Myocyte (in vitro differentiated cells): ENCODE measurements around the gene SHCBP1. TPM values are rescaled to one million over a fixed set of nuclear protein-coding genes. Genes with fewer than 3 reads are reported as not detected.

ENCODE experiments used
- DNase-seq: peaks from one replicate; pipeline ENCODE4 v3.0.0-alpha.2; 2012; ENCODE audit warnings: low read depth
- total RNA-seq: library from RNA; depleted of rRNA; stranded (reverse); fragments of >200 nt; gene quantifications from 2 replicates; pipeline ENCODE4 v1.2.3, GENCODE V29; 2014

SHCBP1 gene
- total RNA-seq, 1 donor from 2014 or later, result 0.88 TPM

DNA sequence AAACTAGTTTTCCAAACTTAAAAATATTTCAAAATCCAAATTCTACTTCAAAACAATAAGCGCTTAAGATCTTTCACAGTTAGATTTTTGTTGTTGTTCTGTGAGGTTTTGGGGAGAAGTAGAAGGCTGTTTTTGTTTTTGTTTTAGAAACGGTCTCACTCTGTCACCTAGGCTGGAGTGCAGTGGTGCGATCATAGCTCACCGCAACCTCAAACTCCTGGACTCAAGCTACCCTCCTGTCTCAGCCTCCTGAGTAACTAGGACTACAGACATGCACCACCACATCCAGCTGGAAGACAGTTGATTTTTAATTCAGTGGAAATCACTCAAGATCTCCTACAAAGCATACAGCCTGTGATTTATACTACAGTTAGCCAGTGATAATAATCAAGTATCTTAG lies 2.7 kb downstream of the SHCBP1 start:
- no peak for DNase-seq

DNA sequence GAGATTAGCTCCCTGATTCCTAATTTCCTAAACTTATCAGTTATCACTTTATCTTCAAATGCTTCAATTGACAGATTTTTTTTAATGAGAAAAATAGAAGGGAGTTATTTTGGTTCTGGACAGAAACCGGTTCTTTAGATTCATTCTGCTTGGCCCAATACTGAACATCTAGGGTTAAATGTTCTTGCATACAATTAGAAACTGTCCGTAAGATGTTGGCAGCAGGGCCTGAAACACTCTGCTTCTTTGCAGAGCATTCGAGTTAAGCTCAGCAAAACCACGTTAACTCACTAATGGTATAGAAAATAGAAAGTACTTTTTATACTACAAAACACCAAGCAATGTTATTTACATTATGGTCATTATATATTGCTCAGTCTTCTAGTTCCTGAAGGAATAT lies 7.2 kb downstream of the SHCBP1 start:
- no peak for DNase-seq

DNA sequence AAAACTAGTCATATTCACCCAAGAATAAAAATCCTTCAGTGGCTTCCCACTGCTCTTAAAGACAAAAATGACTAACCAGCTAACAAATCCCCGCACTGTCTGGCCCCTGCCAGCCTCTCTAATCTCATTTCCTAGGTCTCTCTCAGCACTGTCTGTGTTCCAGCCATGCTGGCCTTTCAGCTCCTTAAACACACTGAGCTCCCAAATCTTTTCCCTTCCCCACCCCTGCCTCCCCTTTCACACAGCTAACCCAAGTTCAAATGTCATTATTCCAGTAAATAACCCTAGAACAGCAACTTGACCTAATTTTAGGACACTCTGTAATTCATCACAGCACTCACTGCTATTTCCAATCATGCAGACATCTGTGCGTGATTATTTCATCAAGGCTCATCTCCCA lies 7.8 kb downstream of the SHCBP1 start:
- no peak for DNase-seq

DNA sequence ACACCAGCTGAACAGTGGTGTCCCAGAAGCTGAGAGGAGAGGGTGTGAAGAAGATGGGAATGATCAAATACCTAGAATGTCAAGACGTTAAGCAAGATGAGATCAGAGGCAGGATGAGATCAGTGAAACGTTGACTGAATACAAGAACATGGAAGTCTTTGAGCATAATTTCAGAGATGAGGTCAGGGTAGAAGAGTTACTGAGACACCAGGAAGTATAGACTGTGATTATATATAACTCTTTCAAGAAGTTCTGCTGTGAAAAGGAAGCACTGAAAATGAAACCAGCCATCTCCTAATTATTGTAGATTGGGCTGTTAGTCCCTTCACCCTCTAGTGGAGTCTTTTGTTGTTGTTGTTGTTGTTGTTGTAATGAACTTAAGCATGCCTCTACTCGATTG lies 9.1 kb downstream of the SHCBP1 start:
- no peak for DNase-seq

DNA sequence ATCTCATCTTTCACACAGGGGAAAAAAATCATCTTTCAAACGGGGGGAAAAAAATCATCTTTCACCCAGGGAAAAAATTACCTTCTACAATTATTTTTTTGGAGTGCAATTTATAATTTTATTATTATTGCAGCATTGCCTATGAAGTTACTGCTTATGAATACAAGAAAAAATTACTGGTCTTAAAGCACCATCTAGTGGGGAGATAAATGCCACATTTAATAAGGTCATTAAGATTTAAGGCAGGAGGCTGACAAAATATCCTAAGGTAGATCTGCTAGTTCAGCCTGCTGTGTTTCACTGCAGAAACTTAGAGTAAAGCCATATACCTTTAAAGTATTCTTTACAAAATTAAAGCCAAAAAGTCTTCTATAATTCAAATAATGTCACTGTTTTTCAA lies 13.7 kb downstream of the SHCBP1 start:
- DNase-seq, result peak; percentile 75

DNA sequence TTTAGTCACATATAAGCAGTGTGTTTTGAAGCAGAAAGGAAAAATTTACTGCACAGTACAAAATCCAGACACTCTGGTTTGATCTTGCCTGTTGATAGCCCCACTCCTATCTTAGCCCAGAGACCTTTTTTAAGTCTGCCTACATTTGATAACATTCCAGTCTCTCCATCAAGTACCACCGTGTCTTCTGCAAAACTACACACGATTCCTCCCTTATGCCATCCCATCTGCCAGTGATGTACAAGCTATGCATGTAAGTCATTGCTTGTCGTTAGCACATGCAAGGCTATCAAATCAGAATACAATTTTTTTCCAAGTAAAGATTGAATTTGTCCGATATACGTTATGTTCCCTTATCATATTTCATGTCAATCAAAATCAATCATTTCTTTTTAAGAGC lies 14.9 kb downstream of the SHCBP1 start:
- DNase-seq, result no peak

DNA sequence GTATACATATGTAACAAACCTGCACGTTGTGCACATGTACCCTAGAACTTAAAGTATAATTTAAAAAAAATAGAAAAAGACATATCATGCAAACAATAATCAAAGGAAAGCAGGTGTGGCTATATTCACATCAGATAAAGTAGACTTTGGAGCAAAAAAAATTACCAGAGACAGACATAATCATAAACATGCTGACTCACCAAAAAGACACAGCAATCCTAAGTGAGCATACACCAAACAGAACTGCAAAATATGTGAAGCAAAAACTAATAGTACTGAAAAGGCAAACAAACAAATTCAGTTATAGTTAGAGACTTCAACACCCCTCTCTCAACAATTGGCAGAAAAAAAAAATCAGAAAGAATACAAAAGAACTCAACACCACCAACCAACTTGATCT lies 29.9 kb downstream of the SHCBP1 start:
- DNase-seq, result no peak

DNA sequence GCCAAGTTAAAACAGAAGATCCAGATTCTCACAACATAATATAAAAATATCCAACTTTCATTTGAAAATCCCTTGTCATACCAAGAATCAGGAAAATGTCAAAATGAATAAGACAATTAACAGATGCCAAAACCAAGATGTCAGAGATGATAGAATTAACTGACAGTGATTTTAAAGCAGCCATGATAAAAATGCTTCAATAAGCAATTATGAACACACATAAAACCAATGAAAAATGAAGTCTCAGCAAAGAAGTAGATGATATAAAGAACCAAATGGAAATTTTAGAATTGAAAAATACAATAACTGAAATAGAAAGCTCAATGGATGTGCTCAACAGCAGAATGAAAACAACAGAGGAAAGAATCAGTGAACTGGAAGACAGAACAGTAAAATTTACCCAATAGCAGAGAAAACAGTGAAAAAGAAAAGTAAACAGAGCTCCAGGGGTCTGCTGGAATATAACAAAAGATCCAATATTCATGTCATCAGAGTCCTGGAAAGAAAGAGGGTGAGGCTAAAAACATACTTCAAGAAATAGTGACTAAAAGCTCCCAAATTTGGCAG lies 35.1 kb downstream of the SHCBP1 start:
- no peak for DNase-seq

DNA sequence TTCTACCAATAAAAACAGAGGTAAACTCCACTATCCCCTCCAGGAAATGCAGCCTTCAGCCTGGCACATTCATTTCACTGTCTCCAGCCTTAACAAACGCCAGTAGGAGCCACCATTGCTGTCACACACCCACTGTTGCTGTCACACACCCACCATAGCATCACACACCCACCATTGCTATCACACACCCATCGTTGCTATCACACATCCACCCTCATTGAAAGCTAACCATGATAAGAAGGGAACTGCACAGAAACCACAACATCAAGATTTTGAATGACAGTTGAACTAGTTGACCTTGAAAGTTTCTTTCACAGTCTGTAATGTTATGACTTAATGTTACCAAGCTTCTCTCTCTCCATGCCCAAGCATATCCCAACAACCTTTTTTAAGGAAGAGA lies 38.1 kb downstream of the SHCBP1 start:
- no peak for DNase-seq

DNA sequence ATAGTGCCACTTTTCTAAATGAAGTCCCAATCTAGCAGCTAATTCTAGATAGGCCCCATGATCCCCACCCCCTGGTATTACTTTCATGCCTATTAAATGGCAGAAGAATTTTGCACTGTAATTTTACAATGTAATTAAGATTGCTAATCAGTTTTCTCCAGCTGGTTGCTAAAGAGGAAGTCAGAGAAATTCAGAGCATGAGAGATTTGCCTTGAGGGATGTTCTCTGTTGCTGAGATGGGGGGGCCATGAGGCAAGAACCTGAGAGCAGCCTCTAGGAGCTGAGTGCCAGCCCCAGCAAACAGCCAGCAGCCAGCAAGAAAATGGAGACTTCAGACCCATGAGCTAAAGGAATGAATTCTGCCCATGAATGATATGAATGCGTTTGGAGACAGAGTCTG lies 38.9 kb downstream of the SHCBP1 start:
- DNase-seq, result no peak

DNA sequence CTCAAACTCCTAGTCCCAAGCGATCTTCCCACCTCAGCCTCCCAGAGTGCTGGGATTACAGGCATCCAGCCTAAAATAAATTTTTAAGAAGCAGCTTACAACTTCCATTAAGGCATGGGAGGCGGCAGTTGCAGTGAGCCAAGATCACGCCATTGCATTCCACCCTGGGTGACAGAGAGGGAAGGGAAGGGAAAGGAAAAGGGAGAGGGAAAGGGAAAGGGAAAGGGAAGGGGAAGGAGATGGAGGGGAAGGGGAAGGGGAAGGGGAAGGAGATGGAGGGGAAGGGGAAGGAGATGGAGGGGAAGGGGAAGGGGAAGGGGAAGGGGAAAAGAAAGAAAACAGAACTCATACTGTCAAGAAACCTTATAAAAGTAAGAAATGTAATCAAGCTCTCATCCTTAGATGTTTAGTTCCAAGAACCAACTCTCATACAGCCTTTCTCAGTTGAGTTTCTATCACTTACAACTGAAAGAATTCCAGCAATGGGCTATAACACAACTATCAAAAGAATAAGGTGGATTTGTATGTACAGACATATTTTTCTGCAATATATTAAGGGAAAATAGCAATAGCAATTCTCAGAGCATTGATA lies 43.1 kb downstream of the SHCBP1 start:
- no peak for DNase-seq

DNA sequence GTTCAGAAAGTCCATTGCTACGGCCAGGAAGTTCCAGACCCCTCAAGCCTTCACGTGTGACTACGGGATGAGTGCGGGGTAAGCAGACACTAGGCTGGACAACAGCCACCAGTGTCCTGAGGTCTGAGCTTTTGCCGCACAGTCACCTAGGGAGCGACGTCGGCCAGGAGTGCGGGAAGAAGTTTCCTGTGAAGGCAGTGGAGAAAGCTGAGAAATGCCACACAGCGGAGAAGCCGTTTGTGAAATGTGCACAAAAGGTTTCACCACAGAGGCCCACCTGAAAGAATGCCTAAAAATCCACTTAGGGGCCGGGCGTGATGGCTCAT lies 47.4 kb downstream of the SHCBP1 start:
- no peak for DNase-seq

DNA sequence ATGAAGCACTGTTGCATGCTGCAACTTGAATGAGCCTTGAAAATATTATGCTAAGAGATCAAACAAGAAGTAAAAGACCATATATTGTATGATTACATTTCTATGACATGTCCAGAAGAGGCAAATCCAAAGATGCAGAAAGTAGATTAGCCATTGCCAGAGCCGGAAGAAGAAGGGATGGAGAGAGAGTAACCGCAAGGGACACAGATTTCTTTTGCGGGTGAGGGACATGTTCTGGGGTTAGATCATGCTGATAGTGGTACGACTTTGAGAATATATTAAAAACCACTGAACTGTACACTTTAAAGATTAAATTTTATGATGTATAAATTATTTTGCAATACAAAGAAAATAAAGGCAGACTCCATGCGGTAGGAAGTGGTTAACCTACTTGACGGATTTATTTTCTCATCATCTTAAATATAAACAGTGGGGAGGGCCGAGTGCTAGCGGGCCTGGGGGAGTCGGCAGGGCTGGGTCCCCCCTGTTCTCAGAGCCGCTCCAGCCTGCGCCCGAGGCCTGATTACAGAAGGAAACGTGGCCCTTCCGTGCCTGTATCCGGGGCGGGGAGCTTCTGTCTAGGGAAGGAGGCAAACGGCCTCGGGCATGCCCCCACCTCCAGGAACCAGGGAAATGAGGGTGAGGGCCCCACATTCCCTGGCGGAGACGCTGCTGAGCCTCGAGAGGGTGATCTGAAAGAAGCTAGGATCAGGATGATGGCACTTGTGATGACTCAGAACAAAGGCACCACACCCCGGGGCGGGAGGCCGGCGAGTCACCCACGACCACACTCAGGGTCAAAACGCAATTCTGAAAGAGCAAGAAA lies 48.0 kb downstream of the SHCBP1 start:
- DNase-seq, result peak; percentile 10

DNA sequence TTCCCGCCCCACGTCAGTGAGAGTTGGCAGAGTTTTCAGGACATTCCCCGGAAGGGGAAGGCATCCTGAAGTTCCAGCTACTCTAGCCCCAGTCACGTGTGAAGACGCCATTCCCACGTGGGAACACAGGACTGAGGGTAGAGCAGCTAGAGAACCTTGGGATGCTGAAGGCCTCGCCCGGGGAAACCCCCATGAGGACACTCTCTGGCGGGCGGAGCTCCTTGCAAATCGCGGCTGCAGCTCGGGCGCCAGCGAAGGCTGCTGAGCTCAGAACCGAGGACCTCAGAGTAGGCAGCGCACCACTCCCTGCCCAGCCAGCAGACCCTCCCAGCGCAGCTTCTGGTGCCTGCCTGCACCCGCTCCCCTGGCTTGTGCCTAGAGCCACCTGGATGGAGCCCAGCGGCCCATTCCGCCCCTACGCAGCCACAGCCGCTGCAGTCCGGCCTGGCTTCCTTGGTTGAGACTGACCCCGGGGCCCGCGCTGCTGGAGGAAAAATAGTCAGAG lies 51.9 kb downstream of the SHCBP1 start:
- DNase-seq, result no peak

DNA sequence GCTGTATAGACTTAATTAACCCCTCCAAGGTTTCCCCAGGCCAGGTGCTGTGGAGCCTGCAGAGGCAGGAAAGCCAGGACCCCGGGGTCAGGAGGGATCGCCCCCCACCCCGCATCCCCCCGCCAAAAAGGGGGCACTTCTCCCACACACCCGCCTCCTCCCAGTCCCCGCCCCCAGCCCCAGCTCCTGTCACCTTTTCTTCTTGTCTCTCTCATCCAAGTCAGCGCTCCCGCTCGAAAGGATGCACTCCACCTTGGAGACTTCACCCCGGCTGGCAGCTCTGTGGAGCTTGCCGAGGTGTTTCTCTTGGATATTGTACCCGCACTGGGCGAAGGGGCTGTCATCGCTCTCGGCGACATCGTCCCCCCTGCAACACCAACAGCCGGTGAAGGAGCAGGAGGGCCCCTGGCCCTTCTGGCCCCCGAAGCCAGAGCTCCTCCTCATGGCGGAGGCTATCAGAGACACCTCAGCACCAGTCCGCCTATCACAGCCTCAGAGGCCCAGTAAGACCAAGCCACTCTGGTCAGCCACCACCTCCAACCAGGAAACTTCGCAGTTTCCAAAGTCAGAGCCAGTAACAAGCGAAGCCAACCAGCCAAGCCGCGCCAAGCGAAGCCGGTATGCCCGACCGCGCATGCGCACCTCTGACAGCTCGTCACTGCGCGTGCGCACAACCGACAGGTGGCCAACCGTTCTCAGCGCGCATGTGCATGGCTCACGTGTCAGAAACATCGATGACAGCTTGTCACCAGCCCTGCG lies 52.5 kb downstream of the SHCBP1 start:
- no peak for DNase-seq

DNA sequence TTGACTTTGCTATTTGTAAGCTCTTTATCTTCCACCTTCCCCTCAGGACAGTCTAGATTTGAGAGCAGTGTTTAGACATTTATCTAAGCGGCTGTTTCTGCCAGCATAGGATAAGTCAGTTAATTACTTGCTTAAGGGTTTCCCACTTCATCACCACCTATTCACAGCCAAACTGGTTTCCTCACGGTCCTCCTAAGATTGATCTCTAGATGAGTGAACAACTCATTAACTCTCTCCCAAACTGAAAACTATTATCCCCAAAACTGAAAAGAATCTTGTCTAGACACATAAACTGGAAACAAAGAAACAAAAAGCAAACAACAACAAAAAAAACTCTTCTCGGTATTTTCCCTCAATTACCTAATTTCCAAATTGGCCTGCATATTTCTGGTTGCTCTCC lies 58.2 kb downstream of the SHCBP1 start:
- no peak for DNase-seq

DNA sequence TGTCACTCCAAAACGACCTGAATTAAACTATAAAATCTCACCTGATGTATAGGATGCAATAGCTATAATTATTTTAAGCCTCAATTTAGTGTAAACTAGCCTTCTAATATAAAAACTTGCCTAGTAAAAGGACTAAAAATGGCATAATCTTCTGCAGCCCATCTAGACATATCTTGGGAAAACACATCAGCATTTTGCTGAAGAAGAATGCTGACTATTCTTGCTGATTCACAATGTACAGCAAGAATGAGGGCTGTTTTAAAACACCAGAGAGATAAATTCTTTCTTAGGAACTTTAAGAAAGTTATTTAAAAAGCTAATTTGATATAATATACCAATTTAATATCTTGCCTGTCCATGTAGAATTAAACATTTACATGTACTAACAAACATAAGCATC lies 63.2 kb downstream of the SHCBP1 start:
- no peak for DNase-seq

DNA sequence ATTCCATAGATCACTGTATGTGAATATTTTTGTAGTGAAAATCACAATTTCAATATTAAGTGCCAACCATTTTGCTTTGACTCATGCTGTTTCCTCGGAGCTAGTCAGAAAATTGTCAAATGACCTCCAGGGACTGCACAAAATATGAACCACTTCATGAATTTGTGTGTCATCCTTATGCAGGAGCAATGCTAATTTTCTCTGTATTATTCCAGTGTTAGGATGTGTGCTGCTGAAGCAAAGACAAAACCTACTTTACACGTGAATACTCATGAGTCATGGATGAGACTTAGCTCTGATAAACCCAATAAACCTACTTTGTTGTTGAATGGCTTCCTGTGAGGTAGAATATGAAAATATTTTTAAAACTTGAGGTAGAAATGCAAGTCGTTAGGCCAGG lies 65.2 kb downstream of the SHCBP1 start:
- DNase-seq, result no peak

DNA sequence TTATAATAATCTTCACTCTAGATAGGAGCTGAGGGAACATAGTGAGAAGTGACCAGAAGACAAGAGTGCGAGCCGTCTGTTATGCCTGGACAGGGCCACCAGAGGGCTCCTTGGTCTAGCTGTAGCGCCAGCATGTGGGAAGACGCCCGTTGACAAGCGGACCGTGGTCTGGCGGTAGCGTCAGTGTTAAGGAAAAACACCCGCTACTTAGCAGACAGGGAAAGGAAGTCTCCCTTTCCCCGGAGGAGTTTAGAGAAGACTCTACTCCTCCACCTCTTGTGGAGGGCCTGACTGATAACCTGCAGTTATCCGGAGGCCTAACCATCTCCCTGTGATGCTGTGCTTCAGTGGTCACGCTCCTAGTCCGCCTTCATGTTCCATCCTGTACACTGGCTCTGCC lies 66.7 kb downstream of the SHCBP1 start:
- peak; percentile 80 for DNase-seq

DNA sequence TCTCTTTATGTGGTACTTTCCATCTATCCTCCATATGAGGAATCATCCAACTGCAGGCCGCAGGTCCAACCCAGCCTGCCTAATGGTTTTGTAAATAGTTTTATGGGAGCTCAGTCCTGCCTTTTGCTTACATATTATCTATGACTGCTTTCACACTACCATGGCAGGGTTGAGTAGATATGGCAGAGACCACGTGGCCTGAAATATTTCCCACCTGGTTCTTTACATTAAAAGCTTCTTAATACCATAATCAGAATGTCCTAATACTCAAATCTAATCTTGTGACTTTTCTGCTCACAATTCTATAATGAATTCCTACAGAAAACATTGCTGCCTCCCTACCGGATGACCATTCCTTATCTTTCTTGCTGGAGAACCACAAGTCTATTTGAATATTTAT lies 71.7 kb downstream of the SHCBP1 start:
- DNase-seq, result no peak
